Activated CD8-positive, alpha-beta memory T cell treated with anti-CD3 and anti-CD28 coated beads, Interleukin-2, amount 50 U/mL, for 1 hour (primary cell): ENCODE results near the gene WT1.

Experiments
- DNase-seq: peaks from one replicate; pipeline ENCODE4 v3.0.0-alpha.2; 2020; ENCODE audit errors: extremely low read depth

WT1 gene

DNA sequence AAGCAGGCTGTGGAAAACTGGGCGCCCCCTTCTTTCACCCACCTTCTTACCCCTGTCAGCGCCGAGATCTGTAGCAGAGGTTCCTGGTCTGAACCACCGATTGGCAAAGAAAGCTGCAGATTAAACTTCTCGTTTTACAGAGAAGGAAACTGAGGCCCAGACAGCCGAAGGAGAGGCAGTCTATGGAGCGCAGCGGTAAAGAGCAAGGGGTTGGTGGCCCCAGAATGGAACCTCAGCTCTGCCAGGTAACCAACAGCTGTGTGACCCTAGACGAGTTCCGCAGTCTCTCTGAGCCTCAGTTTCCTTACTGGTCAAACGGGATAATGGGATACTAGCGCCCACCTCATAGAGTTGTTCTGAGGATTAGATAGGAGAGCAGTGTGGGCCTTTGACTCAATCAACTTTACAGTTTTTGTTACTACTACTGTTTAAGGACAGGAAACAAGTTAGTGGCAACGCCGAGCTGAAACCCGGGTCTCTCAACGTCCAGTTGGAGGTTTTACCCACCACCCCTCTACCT lies 3.1 kb upstream of the WT1 start:
- no peak for DNase-seq

DNA sequence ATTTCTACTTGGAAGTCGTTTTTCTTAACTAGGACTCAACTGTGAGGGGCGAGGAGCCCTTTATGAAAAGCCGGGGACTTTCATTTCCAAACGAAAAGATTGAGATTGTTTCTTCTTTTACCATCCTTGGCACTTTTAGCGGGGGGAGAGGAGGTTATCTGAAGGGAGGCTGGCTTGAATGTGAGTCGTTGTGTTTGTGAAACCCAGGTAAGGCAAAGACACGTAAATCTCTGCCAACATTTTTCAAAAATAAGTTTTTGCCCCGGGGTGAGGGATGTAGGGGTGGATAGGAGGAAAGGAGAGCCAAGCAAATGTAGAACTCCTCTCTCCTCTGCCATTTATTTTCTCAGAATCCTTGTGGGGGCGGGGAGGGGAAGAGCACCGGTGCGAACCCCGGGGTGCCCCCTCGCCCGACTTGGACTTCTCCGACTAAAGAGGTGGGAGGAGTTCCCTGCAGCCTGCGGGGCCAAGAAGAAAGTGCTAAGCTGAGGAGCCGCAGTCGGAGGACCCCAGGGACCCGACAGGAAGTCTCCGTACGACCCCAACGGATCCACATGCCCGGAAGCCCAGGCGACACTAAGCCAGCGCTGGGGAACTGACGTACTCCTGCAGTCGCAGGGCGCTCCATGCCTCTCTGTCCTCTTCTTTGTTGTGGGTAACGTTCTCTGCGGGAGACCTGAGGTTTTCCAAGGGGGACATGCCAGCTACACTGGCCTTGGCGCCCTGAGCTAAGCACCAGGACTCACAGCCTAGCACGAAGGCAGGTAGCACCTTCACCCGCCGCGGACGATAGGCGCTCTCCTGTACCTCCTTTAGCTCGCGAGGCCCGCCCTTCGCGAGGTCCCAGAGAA lies 2.4 kb upstream of the WT1 start:
- DNase-seq, result no peak

DNA sequence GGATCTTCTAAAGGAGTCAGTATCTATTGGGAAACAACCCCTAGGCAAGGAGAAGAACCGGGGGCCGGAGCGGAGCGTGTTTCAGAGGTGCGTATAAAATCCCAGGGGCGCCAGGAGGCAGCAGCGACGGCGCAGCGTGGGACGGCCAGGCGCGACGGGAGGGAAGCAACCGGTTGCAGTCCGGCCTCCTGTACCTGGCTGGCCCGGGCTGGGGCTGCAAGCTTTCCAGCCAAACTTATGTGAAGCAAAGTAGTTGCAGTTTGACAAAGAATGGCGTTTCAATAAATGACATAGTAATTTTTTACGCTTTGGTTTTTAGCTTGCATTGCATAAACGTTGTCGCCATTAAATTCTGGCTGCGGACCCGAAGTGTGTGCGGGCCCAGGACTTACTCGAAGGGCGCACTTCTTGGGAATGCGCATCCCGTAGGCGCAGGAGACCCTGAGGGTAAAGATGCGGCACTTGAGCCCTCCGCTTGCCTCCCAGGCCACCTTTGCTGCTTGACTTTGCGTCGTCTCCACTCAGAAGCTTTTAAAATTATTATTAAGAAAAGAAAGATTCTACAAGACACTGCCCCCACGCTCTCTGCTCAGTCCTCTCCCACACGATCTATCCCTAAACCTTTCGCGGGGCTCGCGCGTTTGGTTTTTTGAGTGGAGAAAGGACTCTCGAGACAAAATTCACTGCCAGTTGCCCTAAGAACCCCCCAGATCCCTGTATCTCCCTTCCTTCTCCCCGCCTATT lies 1.6 kb upstream of the WT1 start:
- DNase-seq, result no peak

DNA sequence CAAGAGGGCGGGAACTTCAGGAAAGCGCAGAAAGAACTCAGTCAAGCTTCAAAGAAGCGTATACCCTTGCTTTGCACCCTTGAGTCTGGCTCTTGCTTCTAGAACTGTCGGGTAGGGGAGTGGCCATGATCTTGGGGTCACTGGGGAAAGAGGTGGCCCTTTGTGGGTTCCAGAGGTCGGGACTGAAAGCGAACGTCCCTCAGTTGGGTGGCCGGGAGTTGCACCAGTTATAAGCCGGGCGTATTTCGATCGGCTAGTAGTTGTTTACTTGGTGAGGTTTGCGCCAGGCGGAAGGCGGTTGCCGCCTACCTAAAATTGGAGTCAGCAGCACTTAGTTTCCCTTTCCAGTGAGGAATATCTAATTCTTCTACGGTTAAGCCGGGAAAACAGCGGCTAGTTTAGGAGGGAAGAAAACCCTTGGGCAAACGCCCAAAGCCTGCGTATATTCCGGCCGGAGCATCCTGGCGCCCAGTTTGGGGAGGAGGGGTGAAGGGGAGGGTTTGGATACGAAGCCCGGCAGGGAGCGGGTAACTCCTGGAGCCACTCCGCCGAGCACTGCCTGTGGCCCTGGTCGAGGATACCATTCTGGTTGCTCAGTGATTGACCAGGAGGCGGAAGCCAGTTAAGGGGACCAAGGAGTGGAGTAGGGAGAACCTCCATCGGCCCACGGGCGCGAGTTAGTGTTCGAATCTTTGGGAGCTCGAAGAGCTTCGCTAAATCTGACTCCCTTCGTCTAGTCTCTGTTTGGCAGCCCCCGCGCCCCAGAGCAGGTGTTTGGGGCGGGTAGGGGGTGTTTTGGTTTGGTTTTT lies 807 bp upstream of the WT1 start:
- no peak for DNase-seq

DNA sequence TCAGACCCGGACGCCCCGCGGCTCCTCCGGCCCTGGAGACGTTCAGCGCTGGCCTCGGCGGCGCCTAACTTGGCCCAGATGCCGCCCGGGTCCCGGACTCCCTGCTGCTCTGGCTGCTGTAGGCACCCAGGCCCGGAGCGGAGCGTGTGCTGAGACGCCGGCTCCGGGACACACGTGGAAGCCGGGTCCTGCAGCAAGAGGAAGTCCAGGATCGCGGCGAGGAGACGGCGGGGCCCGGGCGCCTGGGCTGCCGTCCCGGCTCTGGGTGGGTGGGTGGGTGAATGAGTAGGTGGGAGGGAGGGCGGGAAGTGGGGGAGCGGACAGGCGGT lies 223 bp downstream of the WT1 start:
- no peak for DNase-seq

DNA sequence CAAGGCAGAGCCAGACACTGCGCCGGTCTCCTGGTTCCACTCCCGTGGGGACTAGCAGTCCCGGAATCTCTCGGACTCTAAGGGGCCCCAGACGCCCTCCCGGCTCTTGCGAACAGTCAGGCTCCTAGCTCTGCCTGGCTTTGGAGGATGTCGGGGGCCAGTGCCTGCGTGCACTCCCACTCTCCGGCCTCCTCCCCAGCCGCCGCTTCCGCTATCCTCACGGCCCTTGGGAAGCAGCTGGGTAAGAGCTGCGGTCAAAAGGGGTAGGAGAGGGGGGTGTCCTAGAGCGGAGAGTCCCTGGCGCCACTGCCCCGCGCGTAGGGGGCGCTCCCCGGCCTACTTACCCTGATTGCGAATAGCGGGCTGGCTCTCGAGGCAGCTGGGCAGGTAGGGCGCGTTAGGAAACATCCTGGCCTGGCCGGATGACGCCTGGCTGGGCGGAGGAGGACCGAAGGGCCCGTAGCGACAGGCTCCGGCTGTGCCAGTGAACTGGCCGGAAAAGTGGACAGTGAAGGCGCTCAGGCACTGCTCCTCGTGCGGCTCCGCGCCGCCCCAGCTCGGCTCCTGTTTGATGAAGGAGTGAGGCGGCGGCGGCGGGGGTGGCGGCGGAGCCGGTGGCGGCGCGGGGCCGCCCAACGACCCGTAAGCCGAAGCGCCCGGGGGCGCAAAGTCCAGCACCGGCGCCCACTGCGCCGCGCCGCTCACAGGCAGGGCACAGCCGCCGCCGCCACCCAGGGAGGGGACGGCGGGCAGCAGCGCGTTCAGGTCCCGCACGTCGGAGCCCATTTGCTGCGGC lies 785 bp downstream of the WT1 start:
- no peak for DNase-seq

DNA sequence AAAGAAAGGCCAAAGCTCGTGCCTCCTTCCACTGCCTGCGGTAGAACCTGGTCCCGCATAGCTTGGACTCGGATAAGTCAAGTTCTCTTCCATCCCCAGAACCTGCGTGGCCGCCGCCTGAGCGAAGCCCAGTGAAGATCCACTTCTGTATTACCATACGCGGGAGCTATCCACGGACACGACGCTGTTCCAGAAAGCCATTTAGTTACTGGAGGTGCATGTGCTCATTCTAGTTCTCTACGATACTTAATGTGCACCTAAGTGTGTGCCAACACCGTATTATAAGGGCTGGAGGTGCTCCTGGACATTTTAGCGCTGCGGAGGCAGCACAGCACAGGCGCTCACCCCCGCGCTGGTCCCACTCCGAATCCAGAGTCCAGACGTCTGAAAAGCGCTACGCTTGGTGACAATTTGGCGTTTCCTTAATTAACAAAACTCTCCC lies 1.4 kb downstream of the WT1 start:
- DNase-seq, result no peak

DNA sequence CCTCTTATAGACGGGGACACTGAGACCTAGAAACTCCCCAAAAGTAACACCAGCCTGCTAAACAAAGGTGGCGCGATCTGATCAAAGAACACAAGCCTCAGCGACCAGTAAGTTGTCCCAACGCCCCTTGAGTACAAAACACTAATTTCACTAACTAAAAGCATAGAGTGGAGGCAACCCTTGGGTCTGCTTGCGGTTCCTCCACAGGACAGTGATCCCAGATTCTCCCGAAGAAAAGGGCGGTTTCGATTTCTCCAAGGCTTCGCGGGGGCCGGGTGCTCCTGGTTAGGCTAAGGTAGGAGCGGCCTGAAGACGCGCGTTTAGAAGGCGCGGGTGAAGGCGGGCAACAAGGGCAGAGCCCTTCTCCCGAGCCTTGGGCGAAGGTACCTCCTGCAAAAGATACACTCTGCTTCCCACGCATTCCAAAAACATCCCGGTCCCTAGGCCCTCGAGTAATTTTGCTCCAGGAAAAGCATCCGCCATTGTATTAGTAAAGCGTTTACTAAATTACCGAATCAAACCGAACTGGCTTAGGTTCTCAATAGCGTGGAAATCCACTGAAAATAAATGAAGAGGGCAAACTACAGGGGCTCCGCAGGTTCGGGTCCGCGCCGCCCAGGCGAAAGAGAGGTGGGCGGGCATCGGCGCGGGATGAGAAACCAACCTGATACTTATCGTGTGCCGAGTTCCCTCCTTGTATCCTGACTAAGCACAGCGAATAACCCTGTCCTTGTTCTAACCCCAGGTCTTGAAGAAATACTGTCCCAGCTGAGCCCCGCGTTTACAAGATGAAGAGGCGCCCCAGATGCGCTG lies 2.0 kb downstream of the WT1 start:
- no peak for DNase-seq

DNA sequence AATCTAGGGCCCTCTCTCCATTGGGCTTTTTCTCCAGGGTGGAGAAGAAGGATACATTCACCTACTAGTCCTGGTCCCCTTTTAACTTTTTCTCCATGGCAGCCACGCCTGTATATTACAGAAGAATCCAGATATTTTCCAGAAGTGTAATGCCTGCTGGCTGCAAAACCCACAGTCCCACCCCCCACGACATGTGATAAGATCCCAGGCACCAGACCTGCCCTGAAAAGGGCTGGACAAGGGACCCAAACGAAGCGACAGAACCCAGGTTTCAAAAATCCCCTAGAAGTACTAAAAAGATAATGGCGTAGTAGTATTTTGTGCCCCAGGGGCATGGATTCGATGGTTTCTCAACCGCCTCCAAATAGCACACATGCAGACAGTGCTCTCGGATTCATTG lies 2.8 kb downstream of the WT1 start:
- no peak for DNase-seq

DNA sequence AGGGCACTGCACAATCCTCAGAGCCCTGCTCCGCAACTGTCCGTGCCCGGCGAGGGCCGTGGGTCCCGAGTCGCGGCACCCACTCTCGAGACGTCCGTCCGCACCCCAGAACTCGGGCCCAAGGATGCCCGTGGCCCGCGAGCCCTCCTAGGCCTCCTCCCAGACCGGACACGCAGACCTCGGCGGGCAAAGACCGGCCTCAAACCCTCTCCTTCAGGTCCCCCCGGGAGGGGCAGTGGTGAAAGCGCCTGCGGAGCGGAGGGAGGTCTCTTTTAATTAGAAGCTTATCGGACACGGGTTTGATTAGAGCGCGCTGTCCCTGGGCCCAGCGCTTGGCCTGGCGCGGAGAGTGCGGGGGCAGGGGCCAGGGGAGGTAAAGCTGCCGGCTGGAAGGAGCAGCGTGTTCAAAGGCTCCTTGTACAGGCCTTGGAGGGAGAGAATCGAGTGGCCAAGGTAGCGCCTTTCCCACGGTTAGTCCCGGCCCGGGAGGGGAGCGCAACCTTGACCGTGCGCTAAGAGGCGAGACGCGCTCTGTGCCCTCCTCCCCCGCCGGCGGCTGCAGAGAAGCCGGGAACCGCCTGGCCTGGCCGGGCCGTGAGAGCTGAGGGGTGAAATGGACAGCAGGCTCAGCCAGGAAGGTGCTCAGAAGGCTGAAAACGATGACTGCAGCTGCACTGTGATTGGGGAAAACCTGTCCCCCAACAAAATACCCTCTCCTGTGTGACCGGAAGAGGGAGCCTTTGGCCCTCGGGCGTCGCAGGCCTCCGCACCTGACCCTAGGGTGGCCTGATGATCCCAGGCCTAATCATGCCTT lies 4.6 kb downstream of the WT1 start:
- no peak for DNase-seq

DNA sequence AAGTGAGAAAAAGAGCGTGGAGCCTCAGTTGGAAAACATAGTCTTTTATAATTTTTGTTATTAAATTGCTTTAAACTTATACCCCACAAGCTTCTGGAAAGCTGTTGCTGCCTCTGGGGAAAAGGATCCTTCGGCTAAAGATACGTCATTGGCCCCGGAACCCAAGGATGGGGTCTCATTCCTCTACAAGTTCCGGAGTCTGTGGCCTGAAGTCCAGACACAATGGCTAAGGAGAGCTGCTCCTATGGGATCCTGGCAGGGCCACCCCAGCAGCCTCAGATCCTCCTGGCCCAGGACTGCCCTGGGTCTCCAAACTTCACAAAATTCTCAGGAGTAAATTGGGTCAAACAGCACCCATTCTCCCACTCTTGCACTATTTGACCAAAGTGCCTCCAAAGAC lies 5.9 kb downstream of the WT1 start:
- no peak for DNase-seq

DNA sequence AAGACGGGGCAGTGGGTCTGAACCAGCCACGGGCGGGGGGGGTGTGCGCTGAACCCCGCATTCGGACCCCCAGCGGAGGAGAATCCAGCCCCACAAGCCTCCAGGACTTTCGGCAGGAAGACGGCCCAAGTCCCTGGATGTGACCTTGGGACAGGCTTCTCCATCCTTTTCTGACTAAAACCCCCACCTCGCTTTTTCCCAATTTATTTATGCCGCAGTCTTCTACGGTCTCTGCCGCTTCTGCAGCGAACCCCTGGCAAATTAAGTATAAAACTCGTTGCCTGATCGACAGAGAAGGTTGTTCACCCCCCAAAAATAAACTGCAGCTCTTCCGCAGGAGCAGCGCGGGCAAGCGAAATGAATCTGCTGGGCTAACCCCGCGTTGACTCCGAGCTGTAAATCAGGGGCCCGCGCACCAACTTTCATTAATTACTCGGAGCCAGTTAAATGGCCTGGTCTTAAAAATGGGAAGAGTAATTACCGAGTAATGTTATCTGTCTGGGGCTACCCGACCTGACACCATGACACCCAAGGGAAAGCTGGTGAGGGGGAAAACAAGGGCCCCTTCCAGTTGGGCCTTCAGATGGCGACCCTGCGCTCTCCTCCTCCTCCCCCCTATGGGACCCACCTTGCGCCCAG lies 6.6 kb downstream of the WT1 start:
- no peak for DNase-seq

DNA sequence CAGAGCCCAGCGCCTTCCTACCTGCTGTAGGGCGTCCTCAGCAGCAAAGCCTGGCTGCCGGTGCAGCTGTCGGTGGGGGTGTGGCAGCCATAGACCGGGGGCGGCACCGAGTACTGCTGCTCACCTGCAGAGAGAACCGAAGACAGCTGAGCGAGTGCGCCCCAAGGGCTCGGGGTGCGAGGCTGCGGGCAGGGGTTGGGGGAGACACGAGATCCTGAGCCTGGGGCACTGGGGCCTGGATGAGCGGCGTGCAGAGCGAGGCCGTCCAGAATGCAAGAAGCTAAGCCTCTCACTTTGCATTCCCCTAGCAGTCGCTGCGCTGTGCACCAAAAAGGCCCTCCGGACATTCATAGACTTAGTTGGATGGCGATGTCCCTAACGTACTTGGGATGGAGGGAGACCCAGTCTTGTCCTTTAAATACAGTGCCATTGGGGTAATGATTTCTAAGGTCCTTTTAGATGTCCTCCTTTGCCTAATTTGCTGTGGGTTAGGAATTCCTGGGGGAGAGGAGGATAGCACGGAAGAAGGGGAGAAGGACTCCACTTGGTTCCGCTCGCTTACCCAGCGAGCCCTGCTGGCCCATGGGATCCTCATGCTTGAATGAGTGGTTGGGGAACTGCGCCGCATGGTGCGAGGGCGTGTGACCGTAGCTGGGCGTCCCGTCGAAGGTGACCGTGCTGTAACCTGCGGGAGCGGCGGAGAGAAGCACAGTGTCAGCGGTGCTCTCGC lies 7.2 kb downstream of the WT1 start:
- DNase-seq, result no peak

DNA sequence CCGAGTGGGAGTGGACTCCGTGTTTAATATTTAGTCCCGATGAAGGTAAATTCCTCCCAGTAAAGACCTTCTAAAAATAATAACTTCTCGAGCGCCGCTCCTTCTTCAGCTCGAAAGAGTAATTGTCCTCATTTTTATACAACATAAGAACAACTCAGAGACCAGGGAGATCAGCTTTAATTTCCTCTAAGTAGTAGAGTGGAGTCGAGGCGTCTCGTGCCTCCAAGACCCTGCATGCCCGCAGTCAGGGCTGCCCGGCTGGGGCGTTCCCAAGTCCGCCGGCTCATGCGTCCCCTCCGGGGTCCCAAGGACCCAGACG lies 7.8 kb downstream of the WT1 start:
- no peak for DNase-seq

DNA sequence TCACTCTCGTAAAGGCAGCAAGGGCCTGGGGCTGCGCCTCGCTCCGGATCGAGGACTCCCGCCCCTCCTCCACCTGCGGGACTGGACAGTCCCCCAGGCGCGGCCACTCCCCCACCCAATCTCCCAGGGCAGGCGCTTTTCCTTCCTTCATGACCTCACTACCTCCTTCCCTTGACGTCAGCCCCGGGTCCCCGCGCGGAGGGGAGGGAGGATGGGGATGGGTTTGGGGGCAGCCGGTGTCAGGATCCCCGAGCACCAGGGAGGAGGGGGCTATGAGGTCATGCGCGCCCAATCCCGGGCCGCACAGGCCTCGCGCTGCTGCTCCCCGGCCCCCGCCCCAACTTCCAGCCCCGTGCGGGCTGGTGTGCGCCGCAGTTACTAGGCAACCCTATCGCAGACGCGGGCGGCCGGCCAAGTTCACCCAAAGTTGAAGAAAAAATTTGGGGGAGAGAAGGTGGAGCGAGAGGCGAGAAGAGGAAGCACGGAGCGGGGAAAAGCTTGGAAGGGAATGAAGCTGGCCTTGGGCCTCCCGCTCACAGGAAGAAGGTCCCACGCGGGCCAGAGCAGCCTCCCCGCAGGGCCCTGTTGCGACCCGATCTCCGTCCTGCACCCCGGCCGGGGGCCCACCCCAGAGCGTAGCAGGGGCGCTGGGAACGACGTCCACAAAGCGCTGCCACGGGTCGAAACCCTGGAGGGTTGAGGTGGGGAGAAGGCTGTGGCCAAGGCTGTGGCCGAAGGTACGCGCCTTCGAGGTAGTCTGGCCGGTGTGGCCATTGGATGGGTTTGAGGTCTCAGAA lies 8.3 kb downstream of the WT1 start:
- no peak for DNase-seq

DNA sequence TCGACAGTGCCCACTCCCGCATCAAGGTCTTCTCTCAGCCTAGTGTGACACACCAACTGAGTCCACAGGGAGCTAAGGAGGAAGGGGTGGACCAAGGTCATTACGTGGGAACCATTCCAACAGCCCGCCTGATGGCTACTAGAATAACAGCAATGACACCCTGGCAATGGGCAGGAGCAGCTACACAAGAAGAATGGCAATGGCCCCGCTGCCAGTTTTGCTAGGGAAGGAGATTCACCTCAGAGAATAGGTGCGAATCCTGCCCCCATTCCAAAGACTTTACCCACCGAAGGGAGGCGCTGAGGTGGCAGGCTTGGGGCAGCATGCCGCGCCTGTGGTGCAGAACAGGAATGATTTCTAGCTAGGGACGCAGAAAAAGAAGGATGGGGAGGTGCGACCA lies 9.1 kb downstream of the WT1 start:
- DNase-seq, result no peak

DNA sequence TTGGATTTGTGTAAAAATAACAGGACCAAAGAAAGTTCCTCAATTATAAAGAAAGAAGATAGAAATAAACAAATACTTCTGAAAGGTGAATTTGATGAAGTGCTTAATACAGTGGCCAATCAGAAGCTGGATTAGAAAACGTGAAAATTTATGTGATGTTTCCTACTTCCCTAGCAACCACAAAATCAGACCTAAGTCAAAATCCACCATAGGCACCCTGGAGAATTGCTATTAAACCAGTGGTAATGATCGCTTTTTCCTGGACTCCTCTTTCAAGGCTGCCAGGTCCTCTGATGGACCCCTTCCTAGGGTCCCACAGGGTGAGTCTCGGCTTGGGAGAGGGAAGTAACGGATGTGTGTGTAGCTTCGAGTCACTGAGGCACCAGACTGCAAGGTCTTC lies 9.6 kb downstream of the WT1 start:
- no peak for DNase-seq

DNA sequence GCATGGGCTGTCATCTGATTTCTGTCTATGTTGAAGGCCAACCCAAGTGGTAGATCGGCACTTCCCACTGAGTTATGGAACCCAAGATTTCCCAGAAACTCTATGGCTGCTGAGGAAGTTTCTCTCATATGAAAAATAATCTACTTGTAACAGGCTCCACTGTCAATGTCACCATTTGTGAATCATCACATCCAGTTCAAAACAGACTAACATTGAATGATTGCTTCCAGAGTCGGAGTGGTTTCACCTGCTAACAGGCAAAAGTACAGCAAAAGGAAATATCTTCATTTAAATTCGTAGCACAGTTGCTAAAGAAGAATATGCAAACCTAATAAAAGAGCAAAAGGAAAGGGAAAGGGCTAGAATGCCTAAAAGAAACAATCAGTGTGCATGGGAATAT lies 12.8 kb downstream of the WT1 start:
- no peak for DNase-seq
